H9 (cell line): ENCODE measurements around the gene CHCHD3. TPM values are rescaled to one million over a fixed set of nuclear protein-coding genes. Genes with fewer than 3 reads are reported as not detected.
A peak's percentile ranks its signal among the peaks of the same experiment; 100 is the strongest.

Experiments
- DNase-seq: peaks from one replicate; pipeline ENCODE4 v3.0.0-alpha.2; 2017
- H2AFZ ChIP-seq: one replicate; pipeline ENCODE4 v1.6.1; 2013; ENCODE audit warnings: mild to moderate bottlenecking, low read length, control low read depth, moderate library complexity
- H2AK5ac ChIP-seq: 2 replicates; pipeline ENCODE4 v1.6.1; 2013; ENCODE audit warnings: low read length, control low read depth, mixed read lengths; ENCODE audit not compliant: insufficient read length
- H2BK120ac ChIP-seq: one replicate; pipeline ENCODE4 v1.6.1; 2013; ENCODE audit warnings: low read depth, mild to moderate bottlenecking, low read length, control low read depth, inconsistent platforms; ENCODE audit not compliant: poor library complexity, severe bottlenecking
- H2BK12ac ChIP-seq: 2 replicates; pipeline ENCODE4 v1.6.1; 2013; ENCODE audit warnings: low read length, control low read depth, mixed read lengths, low read depth; ENCODE audit not compliant: insufficient read length
- H2BK15ac ChIP-seq: 2 replicates; pipeline ENCODE4 v1.6.1; 2013; ENCODE audit warnings: low read depth, low read length, control low read depth
- H2BK20ac ChIP-seq: one replicate; pipeline ENCODE4 v1.6.1; 2013; ENCODE audit warnings: low read depth, mild to moderate bottlenecking, low read length, control low read depth, inconsistent platforms; ENCODE audit not compliant: poor library complexity, severe bottlenecking
- H2BK5ac ChIP-seq: 2 replicates; pipeline ENCODE4 v1.6.1; 2013; ENCODE audit warnings: low read length, control low read depth, mixed read lengths; ENCODE audit not compliant: insufficient read length
- H3K14ac ChIP-seq: 2 replicates; pipeline ENCODE4 v1.6.1; 2013; ENCODE audit warnings: low read length, control low read depth; ENCODE audit not compliant: insufficient read depth
- H3K18ac ChIP-seq: 2 replicates; pipeline ENCODE4 v1.6.1; 2013; ENCODE audit warnings: low read depth, mild to moderate bottlenecking, mixed read lengths, low read length, control low read depth; ENCODE audit not compliant: insufficient read length
- H3K23ac ChIP-seq: 2 replicates; pipeline ENCODE4 v1.6.1; 2013; ENCODE audit warnings: low read length, control low read depth, mixed read lengths, low read depth; ENCODE audit not compliant: insufficient read length
- H3K23me2 ChIP-seq: 2 replicates; pipeline ENCODE4 v1.6.1; 2013; ENCODE audit warnings: low read depth, mild to moderate bottlenecking, mixed read lengths, low read length, control low read depth; ENCODE audit not compliant: insufficient read length, poor library complexity, severe bottlenecking
- H3K27ac ChIP-seq: 2 replicates; pipeline ENCODE4 v1.5.1; 2013; ENCODE audit warnings: low read length, control low read depth, mixed read lengths, low read depth; ENCODE audit not compliant: insufficient read length
- H3K27me3 ChIP-seq: 2 replicates; pipeline ENCODE4 v1.6.1; 2013; ENCODE audit warnings: low read length, control low read depth, inconsistent platforms; ENCODE audit not compliant: insufficient read depth
- H3K4ac ChIP-seq: 2 replicates; pipeline ENCODE4 v1.6.1; 2013; ENCODE audit warnings: low read depth, mild to moderate bottlenecking, control low read depth, inconsistent platforms, low read length, moderate library complexity
- H3K4me1 ChIP-seq: 2 replicates; pipeline ENCODE4 v1.6.1; 2013; ENCODE audit warnings: low read length, control low read depth, inconsistent platforms; ENCODE audit not compliant: insufficient read depth
- H3K4me2 ChIP-seq: 2 replicates; pipeline ENCODE4 v1.6.1; 2013; ENCODE audit warnings: low read length, control low read depth, mixed read lengths; ENCODE audit not compliant: insufficient read length, insufficient read depth
- H3K56ac ChIP-seq: 2 replicates; pipeline ENCODE4 v1.6.1; 2013; ENCODE audit warnings: low read depth, mild to moderate bottlenecking, mixed read lengths, low read length, control low read depth; ENCODE audit not compliant: insufficient read length
- H3K79me1 ChIP-seq: 2 replicates; pipeline ENCODE4 v1.6.1; 2013; ENCODE audit warnings: low read depth, mild to moderate bottlenecking, moderate library complexity, low read length, control low read depth, inconsistent platforms; ENCODE audit not compliant: insufficient read depth, poor library complexity, severe bottlenecking
- H3K79me2 ChIP-seq: 2 replicates; pipeline ENCODE4 v1.6.1; 2013; ENCODE audit warnings: low read length, control low read depth, inconsistent platforms; ENCODE audit not compliant: insufficient read depth
- H3K9ac ChIP-seq: 2 replicates; pipeline ENCODE4 v1.6.1; 2013; ENCODE audit warnings: low read length, control low read depth, mixed read lengths; ENCODE audit not compliant: insufficient read length; ENCODE audit errors: extremely low read depth
- H3K9me3 ChIP-seq: one replicate; pipeline ENCODE4 v1.6.1; 2013; ENCODE audit warnings: low read depth, low read length, inconsistent platforms; ENCODE audit not compliant: control insufficient read depth
- H3T11ph ChIP-seq: one replicate; pipeline ENCODE4 v1.6.1; 2013; ENCODE audit warnings: mild to moderate bottlenecking, low read length, control low read depth, inconsistent platforms
- H4K20me1 ChIP-seq: one replicate; pipeline ENCODE4 v1.6.1; 2013; ENCODE audit not compliant: control insufficient read depth, insufficient read length, insufficient read depth
- H4K5ac ChIP-seq: 2 replicates; pipeline ENCODE4 v1.6.1; 2013; ENCODE audit warnings: low read depth, mild to moderate bottlenecking, mixed read lengths, low read length, control low read depth; ENCODE audit not compliant: insufficient read length
- H4K8ac ChIP-seq: replicated peaks from 2 replicates; pipeline ENCODE4 v1.6.1; 2013; ENCODE audit warnings: low read length, control low read depth, mixed read lengths, low read depth; ENCODE audit not compliant: insufficient read length
- H4K91ac ChIP-seq: 2 replicates; pipeline ENCODE4 v1.6.1; 2013; ENCODE audit warnings: low read depth, mild to moderate bottlenecking, moderate library complexity, mixed read lengths, low read length, control low read depth; ENCODE audit not compliant: insufficient read length
- H3K27ac Mint-ChIP-seq, 3 experiments: 2 replicates in 2 of 3; 3 replicates in 1 of 3; pipeline ENCODE4 v1.8.0; 2020 to 2021; ENCODE audit warnings: mixed read lengths in 3 of 3, mild to moderate bottlenecking in 1 of 3, moderate library complexity in 1 of 3
- H3K27me3 Mint-ChIP-seq: 2 replicates; pipeline ENCODE4 v1.8.0; 2021; ENCODE audit warnings: low read depth, mild to moderate bottlenecking, moderate library complexity, mixed read lengths
- H3K36me3 Mint-ChIP-seq, 3 experiments: 2 replicates in 2 of 3; 3 replicates in 1 of 3; pipeline ENCODE4 v1.8.0; 2020 to 2021; ENCODE audit warnings: low read depth in 3 of 3, mixed read lengths in 3 of 3; ENCODE audit not compliant: insufficient read depth in 1 of 3
- H3K4me1 Mint-ChIP-seq, 2 experiments: 2 replicates each; pipeline ENCODE4 v1.8.0; 2020; ENCODE audit warnings: mixed read lengths in 2 of 2
- H3K4me3 Mint-ChIP-seq, 2 experiments: 2 replicates in 1 of 2; 3 replicates in 1 of 2; pipeline ENCODE4 v1.8.0; 2020 to 2021; ENCODE audit warnings: mild to moderate bottlenecking in 2 of 2, mixed read lengths in 2 of 2, moderate library complexity in 1 of 2
- H3K9me3 Mint-ChIP-seq, 2 experiments: 2 replicates in 1 of 2; 3 replicates in 1 of 2; pipeline ENCODE4 v1.8.0; 2020; ENCODE audit warnings: mild to moderate bottlenecking in 2 of 2, mixed read lengths in 2 of 2, moderate library complexity in 1 of 2
- CTCF ChIP-seq: fragments of 200-600 bp; sonication (generic); conservative IDR thresholded peaks from 3 replicates; pipeline ENCODE4 v1.8.0; 2021; ENCODE audit warnings: antibody characterized with exemption, mild to moderate bottlenecking
- WGBS: extraction: QIAGEN DNeasy Blood & Tissue Kit; methylation state at CpG from one replicate; pipeline ENCODE4 v1.1.7; 2013; ENCODE audit warnings: missing lambda C conversion rate, low lambda C conversion rate, mixed read lengths; ENCODE audit not compliant: insufficient read length; ENCODE audit errors: extremely low coverage; 5-methylcytosine and 5-hydroxymethylcytosine counted together
- total RNA-seq: library from RNA; stranded (reverse); gene quantifications from 2 replicates; pipeline ENCODE4 v1.2.1, GENCODE V29; 2021

CHCHD3 gene
- total RNA-seq, 1 experiment from 2014 or later: 104 TPM

DNA sequence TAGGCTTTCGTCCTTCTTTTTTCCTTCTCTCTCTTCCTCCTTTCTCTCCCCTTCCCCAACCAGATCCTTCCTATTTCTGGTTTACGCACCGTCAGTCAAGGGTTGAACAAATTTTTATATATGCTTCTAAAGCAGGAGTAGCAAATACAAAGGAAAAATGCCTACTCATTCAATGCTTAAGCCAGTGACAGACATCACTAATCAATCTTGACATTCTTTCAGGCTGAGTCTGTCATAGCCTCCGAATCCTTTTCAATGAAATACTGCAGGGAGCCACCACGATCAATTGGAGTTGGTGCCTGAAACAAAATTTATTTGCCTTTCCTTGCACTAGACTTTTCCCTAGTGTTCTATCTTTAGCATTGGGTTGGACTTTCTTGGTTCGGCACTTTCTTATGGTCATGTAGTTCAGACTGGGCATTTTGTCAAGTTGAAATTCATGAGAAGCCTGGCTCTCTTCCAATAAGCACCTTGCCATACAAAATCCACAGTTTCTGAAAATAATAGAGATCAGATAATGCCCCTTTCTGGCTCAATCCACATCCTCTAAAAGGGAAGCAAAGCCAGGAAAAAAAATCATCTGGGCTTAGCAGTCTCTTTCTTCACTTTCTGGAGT is 266.1 kb downstream of the CHCHD3 start:
- Mint-ChIP-seq H3K9me3 (peaks cover 0 to 3% of the 10 kb centered on the region in 2 experiments; a peak in 1 of 5 replicates), H3K27me3 (no peaks in the 10 kb centered on the region), H3K36me3 (peaks cover 0 to 10% (median 5%) of the 10 kb centered on the region in 3 experiments; a peak in 4 of 7 replicates), H3K4me3 (no peak overlapping the region), H3K27ac (peak overlapping the region in 2 of 3 experiments; percentile 8 to 88; a peak in 4 of 7 replicates), H3K4me1 (peaks cover 19 to 20% of the 10 kb centered on the region in 2 experiments)
- Histone ChIP-seq H2BK120ac (no peak overlapping the region), H3K9me3 (no peaks in the 10 kb centered on the region), H2BK20ac (no peak overlapping the region), H3K56ac (no peak overlapping the region), H2BK5ac (no peak overlapping the region), H3K4ac (no peak overlapping the region), H3K4me2 (no peak overlapping the region), H3K23ac (no peak overlapping the region), H3K79me1 (no peaks in the 10 kb centered on the region), H2AFZ (no peak overlapping the region), H3K27ac (no peak overlapping the region), H3K4me1 (no peaks in the 10 kb centered on the region; the same call in 1 of the 2 replicates), H2BK15ac (no peak overlapping the region), H2BK12ac (no peak overlapping the region), H3K23me2 (no peaks in the 10 kb centered on the region), H2AK5ac (no peak overlapping the region), H4K5ac (no peak overlapping the region), H4K91ac (no peak overlapping the region), H3K27me3 (no peaks in the 10 kb centered on the region), H4K20me1 (no peaks in the 10 kb centered on the region), H4K8ac (no peak overlapping the region), H3T11ph (no peak overlapping the region), H3K18ac (no peak overlapping the region), H3K14ac (no peak overlapping the region), H3K79me2 (no peaks in the 10 kb centered on the region), H3K9ac (no peak overlapping the region)
- no peak for DNase-seq
- no peak for TF ChIP-seq CTCF
- WGBS: no CpG with 5 or more reads among the region's 6 CpGs
